Stimulated activated CD8-positive, alpha-beta memory T cell treated with anti-CD3 and anti-CD28 coated beads, Interleukin-15, amount 100 ng/mL, for 1 hour (primary cell): ENCODE measurements around the gene DDI2.
"Not testable (repeated sequence)": the region's sequence is repeated elsewhere in the genome, so short reads cannot be mapped to it uniquely, and the experiment has no call there.

ENCODE experiments used
- DNase-seq: peaks from one replicate; pipeline ENCODE4 v3.0.0-alpha.2; 2020; ENCODE audit warnings: low read depth

Gene DDI2

DNA sequence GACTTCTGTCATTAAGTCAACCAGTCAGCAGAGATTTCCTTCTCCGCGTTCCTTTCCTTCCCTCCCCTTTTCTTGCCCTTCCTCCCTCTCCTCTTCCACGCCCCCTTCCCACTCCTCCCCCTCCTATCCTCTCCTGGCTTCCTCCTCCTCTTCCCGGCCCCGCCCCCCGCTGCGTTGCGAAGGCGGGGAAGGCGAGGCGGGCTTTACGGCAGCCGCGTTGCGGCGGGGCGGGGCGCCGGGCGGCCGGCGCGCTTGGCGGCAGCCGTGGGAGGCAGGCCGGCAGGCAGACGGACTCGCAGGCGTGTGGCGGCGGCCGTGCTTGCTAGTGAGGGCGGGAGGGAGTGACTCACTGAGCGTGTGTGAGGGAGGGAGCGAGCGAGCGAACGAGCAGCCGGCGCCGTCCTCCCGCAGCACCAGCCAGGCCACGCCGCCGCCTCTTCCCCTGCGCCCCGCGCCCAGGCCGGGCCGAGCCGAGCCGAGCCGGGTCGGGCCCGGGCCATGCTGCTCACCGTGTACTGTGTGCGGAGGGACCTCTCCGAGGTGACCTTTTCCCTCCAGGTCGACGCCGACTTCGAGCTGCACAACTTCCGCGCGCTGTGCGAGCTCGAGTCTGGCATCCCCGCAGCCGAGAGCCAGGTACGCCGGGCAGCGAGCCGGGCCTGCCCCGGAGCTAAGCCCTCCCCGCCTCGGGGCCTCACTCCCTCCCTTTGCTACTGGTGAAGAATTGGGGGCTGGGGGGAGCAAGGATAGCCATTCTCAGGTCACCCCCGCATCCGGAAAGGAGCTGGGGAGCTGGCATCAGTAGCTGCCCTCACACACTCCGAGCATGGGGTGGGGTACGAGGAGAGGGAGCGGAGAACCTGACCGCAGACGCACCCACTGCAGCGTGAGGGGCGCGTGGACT, at the start of gene DDI2:
Gene DDI2 (plus strand): TSS at position 286 of the 904 bp plus-strand sequence. CDS start 213 bp downstream, at position 499.
- DNase-seq: peak; percentile 83

DNA sequence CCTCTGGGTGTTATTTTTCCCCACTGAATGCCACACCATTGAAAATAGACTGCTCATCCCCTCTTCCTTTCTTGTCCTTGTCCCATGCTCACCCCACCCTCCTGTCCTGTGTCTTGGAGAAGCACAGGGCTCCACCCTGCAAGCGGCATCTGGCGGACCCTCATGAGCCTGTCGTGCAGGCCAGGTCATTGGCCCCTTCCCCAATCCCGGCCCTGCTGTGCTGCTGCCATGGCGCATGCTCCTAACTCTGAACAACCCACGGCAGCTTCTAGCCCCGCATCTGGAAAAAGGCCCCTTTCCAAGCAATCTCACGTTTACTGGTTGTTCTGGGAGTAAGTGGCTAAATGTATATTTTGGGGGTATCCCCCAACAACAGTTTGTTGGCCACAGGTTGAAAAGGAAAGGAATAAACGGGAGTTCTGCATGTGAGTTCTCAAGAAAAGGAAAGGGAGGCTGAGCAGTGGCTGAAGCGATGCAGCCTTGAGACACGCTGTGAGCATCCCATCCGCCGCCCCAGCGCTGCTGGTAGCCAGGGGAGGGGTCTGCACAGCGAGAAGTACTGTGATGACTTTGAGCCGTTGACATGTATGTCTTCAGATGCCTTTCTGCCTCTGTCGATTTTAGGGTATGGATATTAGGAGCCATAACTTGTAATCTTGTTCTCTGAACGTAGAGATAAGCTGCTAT, 48.7 kb upstream of the DDI2 start:
- no peak for DNase-seq

DNA sequence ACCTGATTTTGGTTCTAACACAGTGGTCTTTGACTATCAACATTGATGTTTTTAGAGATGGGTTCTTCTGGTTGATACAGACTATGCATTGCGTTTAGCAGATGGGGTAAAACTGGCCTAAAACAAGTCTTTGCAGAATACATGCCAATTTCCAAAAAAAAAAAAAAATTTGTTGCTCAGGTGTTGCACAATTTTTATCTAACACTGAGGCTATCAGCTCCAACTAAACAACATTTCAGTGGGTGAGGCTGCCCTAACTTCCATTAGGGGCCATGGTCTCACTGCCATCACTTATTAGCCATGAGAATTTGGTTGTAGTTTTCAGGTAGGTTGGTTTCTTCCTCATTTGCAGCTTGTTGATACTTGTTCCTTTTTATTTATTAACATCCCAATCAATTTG, 46.4 kb upstream of the DDI2 start:
- no peak for DNase-seq

- no peak for DNase-seq
Measured at GRCh38 chr1:15571266-15571665, 46.0 kb upstream of the DDI2 start.

GRCh38 chr1:15573477-15573876, 43.8 kb upstream of the DDI2 start:
- DNase-seq: no peak

- DNase-seq: no peak
Measured at GRCh38 chr1:15574741-15575140, 42.5 kb upstream of the DDI2 start.

GRCh38 chr1:15575549-15576150, 41.6 kb upstream of the DDI2 start:
- DNase-seq: no peak

DNA sequence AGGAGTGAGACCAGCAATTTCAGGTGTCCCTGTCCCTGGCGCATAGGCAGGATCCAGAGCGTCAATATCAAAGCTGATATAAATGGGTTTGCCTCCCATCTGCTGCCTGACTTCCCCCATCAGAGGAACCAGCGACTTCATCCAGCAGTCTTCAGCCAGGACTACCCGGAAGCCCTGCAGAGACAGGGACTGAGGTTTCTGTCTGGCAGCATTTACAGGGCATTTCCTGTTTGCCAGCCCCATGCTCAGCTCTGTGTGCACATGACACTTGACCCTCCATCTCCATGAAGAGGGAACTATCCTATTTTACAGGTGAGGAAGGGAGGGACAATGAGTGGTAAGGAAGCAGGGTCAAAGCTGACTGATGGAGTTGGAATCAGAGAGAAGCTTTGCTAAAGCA, 39.6 kb upstream of the DDI2 start:
- no peak for DNase-seq

GRCh38 chr1:15578921-15579682, 38.2 kb upstream of the DDI2 start:
- no peak for DNase-seq

GRCh38 chr1:15579683-15580047, 37.6 kb upstream of the DDI2 start:
- DNase-seq: no peak

GRCh38 chr1:15583016-15583706, 34.1 kb upstream of the DDI2 start:
- no peak for DNase-seq

DNA sequence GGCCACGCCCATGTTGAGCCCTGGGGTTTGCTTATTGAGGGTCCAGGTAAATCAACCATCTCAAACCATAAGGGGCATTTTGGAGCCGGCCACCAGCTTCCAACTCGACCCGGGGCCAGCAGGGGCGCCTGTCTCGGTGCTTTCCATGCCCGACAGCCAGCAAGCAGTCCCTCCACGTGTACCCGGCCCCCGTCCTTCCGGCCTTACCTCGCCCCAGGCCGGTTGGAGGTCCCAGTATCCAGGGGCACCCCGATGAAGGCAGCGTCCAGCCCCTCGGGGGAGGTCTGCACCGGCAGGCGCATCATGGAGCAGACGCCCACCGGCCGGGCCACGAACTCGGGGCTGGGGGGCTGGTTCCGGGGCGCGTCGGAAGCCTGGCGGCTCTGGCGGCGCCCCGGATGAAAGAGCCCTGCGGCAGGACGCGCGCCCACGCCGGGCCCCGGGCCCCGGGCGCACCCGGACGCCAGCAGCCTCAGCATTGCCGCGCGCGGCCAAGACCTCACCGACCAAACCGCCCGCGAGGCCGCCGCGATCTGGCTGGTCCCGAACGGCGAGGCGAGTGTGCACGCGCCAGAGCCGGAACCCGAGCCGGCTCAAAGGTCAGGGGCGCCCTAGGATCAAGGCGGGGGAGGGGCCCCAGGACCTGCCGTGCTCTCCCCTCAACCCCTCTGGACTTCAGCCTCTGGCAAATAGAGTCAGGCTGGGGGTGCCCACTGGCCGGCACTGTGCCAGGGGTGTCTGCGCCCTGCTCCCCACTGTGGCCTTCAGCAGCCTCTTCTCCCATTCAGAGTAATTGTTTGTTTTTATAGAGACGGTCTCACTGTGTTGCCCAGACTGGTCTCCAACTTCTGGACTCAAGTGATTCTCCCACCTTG, 32.5 kb upstream of the DDI2 start, which contains the start of gene AGMAT:
Gene AGMAT (minus strand): TSS at position 563 of the 875 bp plus-strand sequence. CDS start 84 bp downstream, at position 479.
- DNase-seq: peak; percentile 24

DNA sequence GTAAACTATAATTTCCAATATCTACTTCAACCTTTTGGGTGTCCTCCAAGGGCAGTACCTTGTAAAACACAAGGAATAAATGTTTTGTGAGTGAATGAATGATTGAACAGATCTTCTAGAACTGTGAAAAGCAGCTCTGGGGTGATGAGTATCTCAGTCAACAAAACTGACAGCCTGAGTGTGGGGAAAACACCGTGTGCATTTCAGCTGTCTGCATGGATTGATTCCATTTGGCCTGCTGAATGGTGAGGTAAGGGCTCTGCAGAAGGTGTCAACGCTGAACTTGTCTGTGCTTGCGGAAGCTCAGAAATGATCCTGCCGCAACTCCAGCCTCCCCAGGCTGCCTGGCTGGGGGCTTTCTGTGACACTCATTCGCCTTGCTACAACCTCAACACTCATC, 25.0 kb upstream of the DDI2 start:
- DNase-seq: no peak

GRCh38 chr1:15595809-15596617, 21.2 kb upstream of the DDI2 start:
- DNase-seq: no peak

DNA sequence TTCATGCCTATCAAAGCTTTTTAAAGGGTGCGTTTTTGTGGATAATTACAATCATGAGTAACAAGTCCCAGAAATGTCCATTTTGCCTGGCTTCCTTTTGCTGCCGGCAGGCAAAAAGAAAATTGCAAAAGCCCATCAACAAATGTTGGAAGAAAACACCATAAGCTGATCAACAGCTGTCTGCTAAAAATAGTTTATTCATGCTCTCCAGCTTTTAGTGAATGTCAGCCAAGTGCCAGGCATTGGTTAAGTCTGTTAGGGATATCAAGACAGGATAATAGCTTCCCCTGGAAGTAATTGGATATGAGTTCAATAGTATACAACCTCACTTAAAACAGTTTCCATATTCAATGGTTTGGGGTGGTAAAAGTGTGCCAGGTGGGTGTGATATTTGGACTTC, 18.8 kb upstream of the DDI2 start:
- DNase-seq: no peak

- peak; percentile 86 for DNase-seq
Measured at GRCh38 chr1:15603050-15603965, 13.9 kb upstream of the DDI2 start.

- not testable (repeated sequence) for DNase-seq
Measured at GRCh38 chr1:15603966-15604282, 13.3 kb upstream of the DDI2 start.

- not testable (repeated sequence) for DNase-seq
Measured at GRCh38 chr1:15604400-15604799, 12.9 kb upstream of the DDI2 start.
